HL-60 (cell line): ENCODE measurements around the gene CYREN.
"Not testable (repeated sequence)": the region's sequence is repeated elsewhere in the genome, so short reads cannot be mapped to it uniquely, and the experiment has no call there.

ENCODE experiments used
- GABPA ChIP-seq: IDR thresholded peaks from 2 replicates; pipeline ENCODE4 v1.6.1; 2012; ENCODE audit warnings: low read depth
- POLR2AphosphoS5 ChIP-seq: IDR thresholded peaks from 2 replicates; pipeline ENCODE4 v1.6.1; 2012; ENCODE audit warnings: low read depth
- REST ChIP-seq: IDR thresholded peaks from 2 replicates; pipeline ENCODE4 v1.6.1; 2012; ENCODE audit warnings: low read depth; ENCODE audit not compliant: insufficient replicate concordance
- SPI1 ChIP-seq: IDR thresholded peaks from 2 replicates; pipeline ENCODE4 v1.6.1; 2012; ENCODE audit warnings: low read depth, mild to moderate bottlenecking, borderline replicate concordance
- TF ChIP-seq, protein P1 (sequence below): IDR thresholded peaks from one replicate; pipeline ENCODE4 v1.5.1; 2011; ENCODE audit warnings: low read length, control low read depth, inconsistent platforms; ENCODE audit not compliant: insufficient read depth

GRCh38 chr7:135170998-135171481, 533 bp upstream of the CYREN start:
- TF ChIP-seq, protein P1, sequence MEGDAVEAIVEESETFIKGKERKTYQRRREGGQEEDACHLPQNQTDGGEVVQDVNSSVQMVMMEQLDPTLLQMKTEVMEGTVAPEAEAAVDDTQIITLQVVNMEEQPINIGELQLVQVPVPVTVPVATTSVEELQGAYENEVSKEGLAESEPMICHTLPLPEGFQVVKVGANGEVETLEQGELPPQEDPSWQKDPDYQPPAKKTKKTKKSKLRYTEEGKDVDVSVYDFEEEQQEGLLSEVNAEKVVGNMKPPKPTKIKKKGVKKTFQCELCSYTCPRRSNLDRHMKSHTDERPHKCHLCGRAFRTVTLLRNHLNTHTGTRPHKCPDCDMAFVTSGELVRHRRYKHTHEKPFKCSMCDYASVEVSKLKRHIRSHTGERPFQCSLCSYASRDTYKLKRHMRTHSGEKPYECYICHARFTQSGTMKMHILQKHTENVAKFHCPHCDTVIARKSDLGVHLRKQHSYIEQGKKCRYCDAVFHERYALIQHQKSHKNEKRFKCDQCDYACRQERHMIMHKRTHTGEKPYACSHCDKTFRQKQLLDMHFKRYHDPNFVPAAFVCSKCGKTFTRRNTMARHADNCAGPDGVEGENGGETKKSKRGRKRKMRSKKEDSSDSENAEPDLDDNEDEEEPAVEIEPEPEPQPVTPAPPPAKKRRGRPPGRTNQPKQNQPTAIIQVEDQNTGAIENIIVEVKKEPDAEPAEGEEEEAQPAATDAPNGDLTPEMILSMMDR, result not testable (repeated sequence)
- TF ChIP-seq POLR2AphosphoS5, REST, GABPA, SPI1: not testable (repeated sequence)
